Loucy (cell line): Measurements from ENCODE around the gene SNAPC4.

ENCODE experiments used
- H2AFZ ChIP-seq: fragments of 200-600 bp; sonication (generic); 2 replicates; pipeline ENCODE4 v1.6.0; 2016; ENCODE audit warnings: antibody characterized with exemption, mild to moderate bottlenecking, low read length, moderate library complexity
- H3F3A ChIP-seq: fragments of 200-600 bp; 2 replicates; pipeline ENCODE4 v1.6.0; 2016; ENCODE audit warnings: antibody characterized with exemption, low read depth, mild to moderate bottlenecking
- H3K27me3 ChIP-seq: fragments of 200-600 bp; sonication (generic); 2 replicates; pipeline ENCODE4 v1.6.1; 2014; ENCODE audit warnings: low read length, mild to moderate bottlenecking; ENCODE audit not compliant: insufficient read depth, poor library complexity, severe bottlenecking
- H3K36me3 ChIP-seq: fragments of 200-600 bp; sonication (generic); 2 replicates; pipeline ENCODE4 v1.6.1; 2016; ENCODE audit warnings: low read length; ENCODE audit not compliant: insufficient read depth
- H3K4me1 ChIP-seq: fragments of 200-600 bp; sonication (generic); 2 replicates; pipeline ENCODE4 v1.5.1; 2014; ENCODE audit warnings: low read length, mild to moderate bottlenecking; ENCODE audit not compliant: insufficient read depth, poor library complexity, severe bottlenecking
- H3K4me2 ChIP-seq: fragments of 200-600 bp; sonication (generic); 2 replicates; pipeline ENCODE4 v1.6.0; 2014; ENCODE audit warnings: antibody characterized with exemption, low read length, low read depth, mild to moderate bottlenecking; ENCODE audit not compliant: poor library complexity, severe bottlenecking
- H3K4me3 ChIP-seq: fragments of 200-600 bp; sonication (generic); 2 replicates; pipeline ENCODE4 v1.5.1; 2014; ENCODE audit warnings: low read length, mild to moderate bottlenecking, mixed read lengths; ENCODE audit not compliant: poor library complexity, severe bottlenecking
- H3K79me2 ChIP-seq: fragments of 200-600 bp; sonication (generic); 2 replicates; pipeline ENCODE4 v1.6.1; 2014; ENCODE audit warnings: low read length; ENCODE audit not compliant: insufficient read depth
- H3K9ac ChIP-seq: fragments of 200-600 bp; sonication (generic); 2 replicates; pipeline ENCODE4 v1.6.0; 2014; ENCODE audit warnings: mild to moderate bottlenecking, low read depth, low read length, moderate library complexity; ENCODE audit not compliant: poor library complexity, severe bottlenecking
- H3K9me2 ChIP-seq: fragments of 200-600 bp; sonication (generic); replicated peaks from 2 replicates; pipeline ENCODE4 v1.6.1; 2016; ENCODE audit warnings: low read depth, low read length, mixed read lengths
- H3K9me3 ChIP-seq: fragments of 200-600 bp; sonication (generic); 2 replicates; pipeline ENCODE4 v1.6.1; 2014; ENCODE audit warnings: mild to moderate bottlenecking, antibody characterized with exemption, low read length, low read depth; ENCODE audit not compliant: insufficient read depth
- H4K20me1 ChIP-seq: fragments of 200-600 bp; sonication (generic); 2 replicates; pipeline ENCODE4 v1.6.0; 2014; ENCODE audit warnings: antibody characterized with exemption, low read length, mild to moderate bottlenecking; ENCODE audit not compliant: insufficient read depth, poor library complexity, severe bottlenecking
- CTCF ChIP-seq: fragments of 200-600 bp; sonication (generic); conservative IDR thresholded peaks from 2 replicates; pipeline ENCODE4 v1.5.1; 2014; ENCODE audit warnings: mild to moderate bottlenecking, antibody characterized with exemption, low read length
- EZH2phosphoT487 ChIP-seq: fragments of 200-600 bp; IDR thresholded peaks from 2 replicates; pipeline ENCODE4 v1.6.1; 2018; ENCODE audit warnings: antibody characterized with exemption, mild to moderate bottlenecking, moderate library complexity, borderline replicate concordance

The SNAPC4 gene

GRCh38 chr9:136389396-136389795, 10.6 kb downstream of the SNAPC4 start:
- Histone ChIP-seq H3K4me1 (no peaks in the 10 kb centered on the region), H3K4me2 (no peak overlapping the region), H3K9me2 (no peaks in the 10 kb centered on the region), H3K9me3 (no peaks in the 10 kb centered on the region), H3K36me3 (peaks cover 16% of the 10 kb centered on the region; the same call in 1 of the 2 replicates), H3F3A (no peaks in the 10 kb centered on the region), H3K9ac (no peak overlapping the region), H3K27me3 (no peaks in the 10 kb centered on the region), H2AFZ (no peak overlapping the region), H3K4me3 (no peak overlapping the region), H3K79me2 (no peaks in the 10 kb centered on the region), H4K20me1 (no peaks in the 10 kb centered on the region)
- no peak for TF ChIP-seq EZH2phosphoT487
- no peak for TF ChIP-seq CTCF

GRCh38 chr9:136387217-136387616, 12.8 kb downstream of the SNAPC4 start:
- Histone ChIP-seq H4K20me1 (no peaks in the 10 kb centered on the region), H2AFZ (no peak overlapping the region), H3K36me3 (peaks cover 15% of the 10 kb centered on the region; the same call in 1 of the 2 replicates), H3K4me1 (no peaks in the 10 kb centered on the region), H3K27me3 (no peaks in the 10 kb centered on the region), H3K9me2 (no peaks in the 10 kb centered on the region), H3K4me2 (no peak overlapping the region), H3K79me2 (no peaks in the 10 kb centered on the region), H3K4me3 (no peak overlapping the region), H3K9ac (no peak overlapping the region), H3F3A (no peaks in the 10 kb centered on the region), H3K9me3 (no peaks in the 10 kb centered on the region)
- TF ChIP-seq CTCF, result no peak
- no peak for TF ChIP-seq EZH2phosphoT487

GRCh38 chr9:136386018-136386417, 14.0 kb downstream of the SNAPC4 start:
- H3K27me3 ChIP-seq, result no peaks in the 10 kb centered on the region
- H4K20me1 ChIP-seq, result no peaks in the 10 kb centered on the region
- no peak overlapping the region for H3K4me3 ChIP-seq
- H3K9me3 ChIP-seq, result no peaks in the 10 kb centered on the region
- no peak overlapping the region for H2AFZ ChIP-seq
- H3K4me1 ChIP-seq, result no peaks in the 10 kb centered on the region
- no peak overlapping the region for H3K9ac ChIP-seq
- TF ChIP-seq CTCF (no peak), EZH2phosphoT487 (no peak)
- no peaks in the 10 kb centered on the region for H3K9me2 ChIP-seq
- H3K4me2 ChIP-seq, result no peak overlapping the region
- no peaks in the 10 kb centered on the region for H3F3A ChIP-seq
- H3K79me2 ChIP-seq, result no peaks in the 10 kb centered on the region
- peaks cover 9% of the 10 kb centered on the region; the same call in 1 of the 2 replicates for H3K36me3 ChIP-seq
